H9 (cell line): Measurements from ENCODE around the gene MOB3B. TPM values are rescaled to one million over a fixed set of nuclear protein-coding genes. Genes with fewer than 3 reads are reported as not detected.

ENCODE experiments used
- DNase-seq: peaks from one replicate; pipeline ENCODE4 v3.0.0-alpha.2; 2017
- H2AFZ ChIP-seq: one replicate; pipeline ENCODE4 v1.6.1; 2013; ENCODE audit warnings: mild to moderate bottlenecking, low read length, control low read depth, moderate library complexity
- H2AK5ac ChIP-seq: 2 replicates; pipeline ENCODE4 v1.6.1; 2013; ENCODE audit warnings: low read length, control low read depth, mixed read lengths; ENCODE audit not compliant: insufficient read length
- H2BK120ac ChIP-seq: one replicate; pipeline ENCODE4 v1.6.1; 2013; ENCODE audit warnings: low read depth, mild to moderate bottlenecking, low read length, control low read depth, inconsistent platforms; ENCODE audit not compliant: poor library complexity, severe bottlenecking
- H2BK12ac ChIP-seq: 2 replicates; pipeline ENCODE4 v1.6.1; 2013; ENCODE audit warnings: low read length, control low read depth, mixed read lengths, low read depth; ENCODE audit not compliant: insufficient read length
- H2BK15ac ChIP-seq: 2 replicates; pipeline ENCODE4 v1.6.1; 2013; ENCODE audit warnings: low read depth, low read length, control low read depth
- H2BK20ac ChIP-seq: one replicate; pipeline ENCODE4 v1.6.1; 2013; ENCODE audit warnings: low read depth, mild to moderate bottlenecking, low read length, control low read depth, inconsistent platforms; ENCODE audit not compliant: poor library complexity, severe bottlenecking
- H2BK5ac ChIP-seq: 2 replicates; pipeline ENCODE4 v1.6.1; 2013; ENCODE audit warnings: low read length, control low read depth, mixed read lengths; ENCODE audit not compliant: insufficient read length
- H3K14ac ChIP-seq: 2 replicates; pipeline ENCODE4 v1.6.1; 2013; ENCODE audit warnings: low read length, control low read depth; ENCODE audit not compliant: insufficient read depth
- H3K18ac ChIP-seq: 2 replicates; pipeline ENCODE4 v1.6.1; 2013; ENCODE audit warnings: low read depth, mild to moderate bottlenecking, mixed read lengths, low read length, control low read depth; ENCODE audit not compliant: insufficient read length
- H3K23ac ChIP-seq: 2 replicates; pipeline ENCODE4 v1.6.1; 2013; ENCODE audit warnings: low read length, control low read depth, mixed read lengths, low read depth; ENCODE audit not compliant: insufficient read length
- H3K23me2 ChIP-seq: 2 replicates; pipeline ENCODE4 v1.6.1; 2013; ENCODE audit warnings: low read depth, mild to moderate bottlenecking, mixed read lengths, low read length, control low read depth; ENCODE audit not compliant: insufficient read length, poor library complexity, severe bottlenecking
- H3K27ac ChIP-seq: 2 replicates; pipeline ENCODE4 v1.5.1; 2013; ENCODE audit warnings: low read length, control low read depth, mixed read lengths, low read depth; ENCODE audit not compliant: insufficient read length
- H3K27me3 ChIP-seq: 2 replicates; pipeline ENCODE4 v1.6.1; 2013; ENCODE audit warnings: low read length, control low read depth, inconsistent platforms; ENCODE audit not compliant: insufficient read depth
- H3K4ac ChIP-seq: 2 replicates; pipeline ENCODE4 v1.6.1; 2013; ENCODE audit warnings: low read depth, mild to moderate bottlenecking, control low read depth, inconsistent platforms, low read length, moderate library complexity
- H3K4me1 ChIP-seq: 2 replicates; pipeline ENCODE4 v1.6.1; 2013; ENCODE audit warnings: low read length, control low read depth, inconsistent platforms; ENCODE audit not compliant: insufficient read depth
- H3K4me2 ChIP-seq: 2 replicates; pipeline ENCODE4 v1.6.1; 2013; ENCODE audit warnings: low read length, control low read depth, mixed read lengths; ENCODE audit not compliant: insufficient read length, insufficient read depth
- H3K56ac ChIP-seq: 2 replicates; pipeline ENCODE4 v1.6.1; 2013; ENCODE audit warnings: low read depth, mild to moderate bottlenecking, mixed read lengths, low read length, control low read depth; ENCODE audit not compliant: insufficient read length
- H3K79me1 ChIP-seq: 2 replicates; pipeline ENCODE4 v1.6.1; 2013; ENCODE audit warnings: low read depth, mild to moderate bottlenecking, moderate library complexity, low read length, control low read depth, inconsistent platforms; ENCODE audit not compliant: insufficient read depth, poor library complexity, severe bottlenecking
- H3K79me2 ChIP-seq: 2 replicates; pipeline ENCODE4 v1.6.1; 2013; ENCODE audit warnings: low read length, control low read depth, inconsistent platforms; ENCODE audit not compliant: insufficient read depth
- H3K9ac ChIP-seq: 2 replicates; pipeline ENCODE4 v1.6.1; 2013; ENCODE audit warnings: low read length, control low read depth, mixed read lengths; ENCODE audit not compliant: insufficient read length; ENCODE audit errors: extremely low read depth
- H3K9me3 ChIP-seq: one replicate; pipeline ENCODE4 v1.6.1; 2013; ENCODE audit warnings: low read depth, low read length, inconsistent platforms; ENCODE audit not compliant: control insufficient read depth
- H3T11ph ChIP-seq: one replicate; pipeline ENCODE4 v1.6.1; 2013; ENCODE audit warnings: mild to moderate bottlenecking, low read length, control low read depth, inconsistent platforms
- H4K20me1 ChIP-seq: one replicate; pipeline ENCODE4 v1.6.1; 2013; ENCODE audit not compliant: control insufficient read depth, insufficient read length, insufficient read depth
- H4K5ac ChIP-seq: 2 replicates; pipeline ENCODE4 v1.6.1; 2013; ENCODE audit warnings: low read depth, mild to moderate bottlenecking, mixed read lengths, low read length, control low read depth; ENCODE audit not compliant: insufficient read length
- H4K8ac ChIP-seq: replicated peaks from 2 replicates; pipeline ENCODE4 v1.6.1; 2013; ENCODE audit warnings: low read length, control low read depth, mixed read lengths, low read depth; ENCODE audit not compliant: insufficient read length
- H4K91ac ChIP-seq: 2 replicates; pipeline ENCODE4 v1.6.1; 2013; ENCODE audit warnings: low read depth, mild to moderate bottlenecking, moderate library complexity, mixed read lengths, low read length, control low read depth; ENCODE audit not compliant: insufficient read length
- H3K27ac Mint-ChIP-seq, 3 experiments: 2 replicates in 2 of 3; 3 replicates in 1 of 3; pipeline ENCODE4 v1.8.0; 2020 to 2021; ENCODE audit warnings: mixed read lengths in 3 of 3, mild to moderate bottlenecking in 1 of 3, moderate library complexity in 1 of 3
- H3K27me3 Mint-ChIP-seq: 2 replicates; pipeline ENCODE4 v1.8.0; 2021; ENCODE audit warnings: low read depth, mild to moderate bottlenecking, moderate library complexity, mixed read lengths
- H3K36me3 Mint-ChIP-seq, 3 experiments: 2 replicates in 2 of 3; 3 replicates in 1 of 3; pipeline ENCODE4 v1.8.0; 2020 to 2021; ENCODE audit warnings: low read depth in 3 of 3, mixed read lengths in 3 of 3; ENCODE audit not compliant: insufficient read depth in 1 of 3
- H3K4me1 Mint-ChIP-seq, 2 experiments: 2 replicates each; pipeline ENCODE4 v1.8.0; 2020; ENCODE audit warnings: mixed read lengths in 2 of 2
- H3K4me3 Mint-ChIP-seq, 2 experiments: 2 replicates in 1 of 2; 3 replicates in 1 of 2; pipeline ENCODE4 v1.8.0; 2020 to 2021; ENCODE audit warnings: mild to moderate bottlenecking in 2 of 2, mixed read lengths in 2 of 2, moderate library complexity in 1 of 2
- H3K9me3 Mint-ChIP-seq, 2 experiments: 2 replicates in 1 of 2; 3 replicates in 1 of 2; pipeline ENCODE4 v1.8.0; 2020; ENCODE audit warnings: mild to moderate bottlenecking in 2 of 2, mixed read lengths in 2 of 2, moderate library complexity in 1 of 2
- CTCF ChIP-seq: fragments of 200-600 bp; sonication (generic); conservative IDR thresholded peaks from 3 replicates; pipeline ENCODE4 v1.8.0; 2021; ENCODE audit warnings: antibody characterized with exemption, mild to moderate bottlenecking
- WGBS: extraction: QIAGEN DNeasy Blood & Tissue Kit; methylation state at CpG from one replicate; pipeline ENCODE4 v1.1.7; 2013; ENCODE audit warnings: missing lambda C conversion rate, low lambda C conversion rate, mixed read lengths; ENCODE audit not compliant: insufficient read length; ENCODE audit errors: extremely low coverage; 5-methylcytosine and 5-hydroxymethylcytosine counted together
- total RNA-seq: library from RNA; stranded (reverse); gene quantifications from 2 replicates; pipeline ENCODE4 v1.2.1, GENCODE V29; 2021

MOB3B gene
- total RNA-seq, 1 experiment from 2014 or later, result 9.8 TPM

- WGBS, result no CpG with 5 or more reads among the region's 1 CpG
- no peak overlapping the region for H3K14ac ChIP-seq
- no peak overlapping the region for H4K91ac ChIP-seq
- H3K27me3 Mint-ChIP-seq, result no peaks in the 10 kb centered on the region
- H3K27me3 ChIP-seq, result no peaks in the 10 kb centered on the region
- H3K56ac ChIP-seq, result no peak overlapping the region
- no peak for TF ChIP-seq CTCF
- H2BK12ac ChIP-seq, result no peak overlapping the region
- H3K4me3 Mint-ChIP-seq, result no peak overlapping the region
- H2AFZ ChIP-seq, result no peak overlapping the region
- H3K18ac ChIP-seq, result no peak overlapping the region
- no peak overlapping the region for H3K9ac ChIP-seq
- H4K20me1 ChIP-seq, result no peaks in the 10 kb centered on the region
- no peak for DNase-seq
- no peaks in the 10 kb centered on the region for H3K23me2 ChIP-seq
- H2BK120ac ChIP-seq, result no peak overlapping the region
- H2BK20ac ChIP-seq, result no peak overlapping the region
- H3K23ac ChIP-seq, result no peak overlapping the region
- no peak overlapping the region for H3K27ac ChIP-seq
- H3K9me3 ChIP-seq, result no peaks in the 10 kb centered on the region
- H3K4me2 ChIP-seq, result no peak overlapping the region
- H3K27ac Mint-ChIP-seq, result no peak overlapping the region
- H3K4me1 ChIP-seq, result peaks cover 3% of the 10 kb centered on the region; the same call in 1 of the 2 replicates
- no peaks in the 10 kb centered on the region for H3K9me3 Mint-ChIP-seq
- H2AK5ac ChIP-seq, result no peak overlapping the region
- H2BK15ac ChIP-seq, result no peak overlapping the region
- no peak overlapping the region for H4K8ac ChIP-seq
- H3K4ac ChIP-seq, result no peak overlapping the region
- no peaks in the 10 kb centered on the region for H3K36me3 Mint-ChIP-seq
- H3K79me1 ChIP-seq, result no peaks in the 10 kb centered on the region
- no peak overlapping the region for H3T11ph ChIP-seq
- no peaks in the 10 kb centered on the region for H3K79me2 ChIP-seq
- H2BK5ac ChIP-seq, result no peak overlapping the region
- H3K4me1 Mint-ChIP-seq, result peaks cover 11 to 20% of the 10 kb centered on the region in 2 experiments
- H4K5ac ChIP-seq, result no peak overlapping the region
Observed at GRCh38 chr9:27278374-27278773, 251.2 kb downstream of the MOB3B start.
